ENCODE measurements around the gene XRRA1.

DNA sequence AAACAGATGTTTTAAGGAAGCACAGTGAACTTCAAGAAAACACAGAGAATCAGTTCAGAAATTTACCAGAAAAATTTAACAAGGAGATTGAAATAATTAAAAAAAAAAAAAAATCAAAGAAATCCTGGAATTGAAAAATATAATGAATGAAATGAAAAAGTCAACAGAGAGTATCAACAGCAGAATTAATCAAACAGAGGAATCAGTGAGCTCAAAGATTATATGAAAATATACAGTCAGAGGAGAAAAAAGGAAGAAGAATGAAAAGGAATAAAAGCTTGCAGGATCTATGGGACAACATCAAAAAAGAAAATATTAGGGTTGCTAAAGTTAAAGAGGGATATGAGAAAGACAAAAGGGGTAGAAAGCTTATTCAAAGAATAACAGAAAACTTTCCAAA is 82.3 kb downstream of the XRRA1 start:
- no peak for TF ChIP-seq POLR2A (IDR thresholded peaks at IDR 0.05; ENCODE audit: low read length)
- TF ChIP-seq GATA1 (IDR thresholded peaks at IDR 0.05; ENCODE audit: low read depth, low read length), result no peak
